ENCODE data around the gene ZKSCAN4.

ZKSCAN4 gene

GRCh38 chr6:28252009-28252975 lies at the start of gene ZKSCAN4:
Gene ZKSCAN4 (minus strand): TSS chr6:28252269. CDS start chr6:28251980, 289 bp downstream.
- peak; percentile 83 for DNase-seq (ENCODE audit: low read depth)

DNA sequence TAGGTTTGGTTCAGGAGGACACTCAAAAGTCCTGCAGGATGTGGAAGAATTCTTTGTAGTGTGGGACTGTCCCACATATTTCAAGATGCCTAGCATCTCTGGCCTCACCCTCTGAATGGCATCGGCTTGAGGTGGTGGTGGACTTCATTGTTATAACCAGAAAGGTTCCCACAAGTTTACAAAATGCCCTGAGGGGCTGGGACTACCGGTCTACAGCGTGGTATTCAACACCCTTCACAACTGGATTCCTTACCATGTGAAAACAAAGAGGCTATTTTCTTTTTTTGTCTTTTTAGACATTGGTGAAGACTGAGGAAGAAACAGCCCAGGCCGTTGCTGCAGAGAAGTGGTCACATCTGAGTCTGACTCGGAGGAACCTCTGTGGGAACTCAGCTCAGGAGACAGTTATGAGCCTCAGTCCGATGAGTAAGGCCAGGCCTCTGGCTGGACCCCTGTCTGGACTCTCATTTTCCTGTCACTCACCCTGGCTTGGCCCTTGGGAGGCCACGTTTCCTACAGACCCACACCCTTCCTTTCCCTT lies 44.5 kb upstream of the ZKSCAN4 start:
- no peak for DNase-seq (ENCODE audit: low read depth)

DNA sequence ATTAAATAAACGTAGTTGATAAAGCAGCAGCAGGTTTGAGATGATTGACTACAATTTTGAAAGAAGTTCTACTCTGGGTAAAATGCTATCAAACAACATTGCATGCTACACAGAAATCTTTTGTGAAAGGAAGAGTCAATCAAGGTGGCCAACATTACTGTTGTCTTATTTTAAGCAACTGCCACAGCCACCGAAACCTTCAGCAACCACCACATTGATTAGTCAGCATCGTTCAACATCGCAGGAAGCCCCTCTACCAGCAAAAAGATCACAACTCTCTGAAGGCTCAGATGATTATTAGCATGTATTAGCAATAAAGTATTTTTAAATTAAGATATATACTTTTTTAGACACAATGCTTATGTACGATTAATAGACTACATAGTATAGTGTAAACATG lies 43.3 kb upstream of the ZKSCAN4 start:
- DNase-seq (ENCODE audit: low read depth): no peak

GRCh38 chr6:28291573-28291972 lies 39.5 kb upstream of the ZKSCAN4 start:
- DNase-seq (ENCODE audit: low read depth): no peak

GRCh38 chr6:28282926-28283325 lies 30.9 kb upstream of the ZKSCAN4 start:
- no peak for DNase-seq (ENCODE audit: low read depth)

- peak; percentile 51 for DNase-seq (ENCODE audit: low read depth)
Observed at GRCh38 chr6:28281288-28282064, 29.4 kb upstream of the ZKSCAN4 start, which contains the start of gene PGBD1. Gene PGBD1 (plus strand): TSS chr6:28281572. CDS start chr6:28283814, 2,242 bp downstream.

DNA sequence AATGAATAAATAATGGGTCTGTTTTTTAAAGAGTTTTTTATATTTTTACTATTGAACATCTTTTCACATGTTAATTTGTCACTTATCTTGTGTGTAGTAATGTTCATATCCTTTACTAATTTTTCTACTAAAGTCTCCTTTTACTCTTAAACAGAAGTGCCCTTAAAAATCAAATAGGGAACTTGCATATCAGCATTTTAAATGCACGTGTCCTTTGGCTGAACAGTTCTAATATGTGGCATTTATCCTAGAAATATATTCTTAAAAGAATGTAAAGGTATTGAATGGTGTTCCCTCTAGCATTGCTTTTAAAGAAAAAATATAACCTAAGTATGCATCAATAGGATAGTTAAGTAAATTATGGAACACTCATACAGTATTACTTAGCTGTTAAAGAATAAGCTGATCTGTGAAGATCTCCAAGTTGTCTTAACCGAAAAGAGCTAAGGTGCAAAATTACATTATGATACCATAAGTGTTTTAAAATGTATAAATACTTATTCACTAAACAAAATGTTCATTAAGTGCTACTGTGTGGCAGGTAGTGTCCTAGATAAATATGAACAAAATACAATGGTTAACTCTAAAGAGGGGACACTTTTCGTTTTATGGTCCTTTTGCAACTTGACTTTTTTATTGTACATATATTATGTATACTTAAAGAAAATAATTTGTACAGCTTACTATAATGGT lies 28.7 kb upstream of the ZKSCAN4 start:
- DNase-seq (ENCODE audit: low read depth): no peak

DNA sequence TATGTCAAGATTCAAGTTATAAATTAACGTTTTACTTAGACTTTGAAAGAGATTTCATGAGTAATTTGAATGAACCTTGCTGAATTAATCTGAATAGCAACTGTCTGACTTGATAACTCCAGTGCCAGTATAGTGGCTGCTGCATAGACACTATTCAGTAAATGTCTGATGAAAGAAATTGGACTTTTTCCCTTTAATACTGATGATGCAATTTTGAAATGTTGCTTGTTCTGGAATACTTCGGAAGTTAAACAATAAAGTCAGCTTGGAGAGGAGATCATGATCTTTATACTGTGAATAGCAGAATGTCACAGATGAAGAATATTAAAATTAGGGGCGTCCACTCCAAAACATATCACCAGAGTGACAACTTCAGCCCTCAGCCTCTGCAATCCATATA lies 25.7 kb upstream of the ZKSCAN4 start:
- no peak for DNase-seq (ENCODE audit: low read depth)

GRCh38 chr6:28274888-28275287 lies 22.8 kb upstream of the ZKSCAN4 start:
- DNase-seq (ENCODE audit: low read depth): no peak

GRCh38 chr6:28269492-28269891 lies 17.4 kb upstream of the ZKSCAN4 start:
- DNase-seq (ENCODE audit: low read depth): peak; percentile 54

DNA sequence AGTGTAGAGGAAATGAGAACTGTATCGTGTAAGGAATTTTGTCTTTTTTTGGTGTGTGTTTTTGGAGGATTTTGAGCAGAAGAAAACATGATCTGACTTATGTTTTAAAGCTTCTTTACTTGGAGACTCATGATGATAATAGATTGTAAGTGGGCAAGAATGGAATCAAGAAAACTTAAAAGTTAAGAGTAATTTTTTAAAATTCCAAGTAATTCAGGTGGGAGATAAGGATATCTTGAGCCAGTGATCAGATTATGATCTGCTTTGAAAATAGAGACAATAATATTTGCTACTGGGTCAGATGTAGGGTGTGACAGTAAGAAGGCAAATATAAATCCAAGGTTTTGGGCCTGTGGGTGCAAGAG lies 15.6 kb upstream of the ZKSCAN4 start:
- no peak for DNase-seq (ENCODE audit: low read depth)

DNA sequence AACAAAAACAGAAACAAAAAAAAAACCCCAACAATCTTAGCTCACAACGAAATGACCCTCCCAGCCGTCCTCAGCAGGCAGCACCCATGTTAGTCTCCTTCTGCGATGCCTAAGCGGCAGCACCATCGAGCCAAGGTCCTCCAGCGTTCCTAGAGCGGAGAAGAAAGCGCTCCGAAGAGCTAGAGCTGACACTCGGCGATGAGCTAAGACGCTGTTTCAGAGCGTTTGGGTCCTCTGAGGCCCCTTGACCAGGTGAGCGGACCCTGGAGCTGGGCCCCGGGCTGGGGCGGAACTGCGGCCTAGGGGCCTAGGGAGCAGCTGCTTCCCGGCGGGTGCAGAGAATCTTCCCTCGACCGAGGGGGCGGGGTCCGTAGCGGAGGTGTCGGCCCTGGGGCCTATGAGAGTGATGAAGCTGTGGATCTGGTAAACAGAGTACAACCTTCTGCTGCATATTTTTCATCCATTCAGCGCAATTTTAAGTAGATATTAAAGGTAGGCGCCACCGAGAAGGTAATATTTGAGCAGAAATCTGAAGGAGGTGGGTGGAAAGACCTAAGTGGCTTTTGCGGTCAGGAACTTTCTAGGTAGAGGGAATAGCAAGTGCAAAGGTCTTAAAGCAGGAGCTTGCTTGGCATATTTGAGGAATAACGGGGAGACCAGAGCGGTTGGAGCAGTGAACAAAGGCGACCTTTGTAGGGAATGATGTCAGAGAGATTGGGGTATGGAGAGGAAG lies 15.1 kb upstream of the ZKSCAN4 start, which contains the start of gene ZSCAN26:
Gene ZSCAN26, plus strand, starts transcription at position 182 of the 733 bp plus-strand sequence. CDS start 4,777 bp downstream, outside the sequence.
- no peak for DNase-seq (ENCODE audit: low read depth)

DNA sequence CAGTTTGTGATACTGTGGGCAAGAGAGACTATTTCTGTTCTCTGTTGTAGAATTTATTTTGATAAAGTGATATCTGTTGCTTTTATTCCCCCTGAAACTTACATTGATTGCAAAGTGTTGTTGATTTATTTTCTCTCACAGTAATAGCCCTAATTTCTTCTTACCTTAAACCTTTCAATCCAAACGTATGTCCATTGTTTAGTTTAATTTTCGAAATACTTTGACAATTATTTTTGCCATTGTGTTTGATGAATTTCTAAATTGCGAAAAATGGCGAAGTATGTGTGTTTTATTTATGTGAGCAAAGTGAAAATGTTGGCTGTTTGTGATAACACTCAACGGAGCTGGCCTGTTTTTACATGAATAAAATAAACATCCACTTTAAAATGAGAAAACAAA lies 14.5 kb upstream of the ZKSCAN4 start:
- no peak for DNase-seq (ENCODE audit: low read depth)

DNA sequence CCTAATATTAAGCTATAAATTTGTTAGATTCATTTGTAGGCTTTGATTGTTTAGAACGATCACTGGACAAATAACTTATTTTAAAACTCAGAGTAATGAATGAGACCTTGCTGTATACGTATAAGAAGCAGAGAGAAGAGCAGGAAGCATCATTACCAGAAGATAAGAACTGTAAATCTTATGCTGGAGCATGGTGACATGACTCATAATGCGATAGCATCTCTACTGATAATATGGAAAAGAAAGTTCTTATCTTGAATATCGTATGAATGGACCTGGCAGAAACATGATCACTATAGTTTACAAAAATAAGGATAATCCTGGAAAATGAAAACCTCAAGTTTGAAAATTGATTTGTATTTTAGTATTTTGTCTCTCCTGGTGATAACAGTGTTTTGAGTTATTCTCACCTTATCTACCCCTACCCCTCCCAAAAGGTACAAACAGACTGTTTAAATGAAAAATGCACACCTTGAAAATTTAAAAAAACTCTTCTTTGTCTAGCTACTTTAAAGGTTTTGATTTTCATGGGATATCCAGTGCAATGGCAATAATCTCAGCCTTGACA lies 12.8 kb upstream of the ZKSCAN4 start:
- DNase-seq (ENCODE audit: low read depth): no peak

GRCh38 chr6:28263922-28264321 lies 11.9 kb upstream of the ZKSCAN4 start:
- DNase-seq (ENCODE audit: low read depth): no peak

- no peak for DNase-seq (ENCODE audit: low read depth)
Observed at GRCh38 chr6:28258877-28259777, 7.1 kb upstream of the ZKSCAN4 start, which contains the start of gene NKAPL. Gene NKAPL (plus strand): TSS chr6:28259297. CDS start chr6:28259372, 75 bp downstream.

DNA sequence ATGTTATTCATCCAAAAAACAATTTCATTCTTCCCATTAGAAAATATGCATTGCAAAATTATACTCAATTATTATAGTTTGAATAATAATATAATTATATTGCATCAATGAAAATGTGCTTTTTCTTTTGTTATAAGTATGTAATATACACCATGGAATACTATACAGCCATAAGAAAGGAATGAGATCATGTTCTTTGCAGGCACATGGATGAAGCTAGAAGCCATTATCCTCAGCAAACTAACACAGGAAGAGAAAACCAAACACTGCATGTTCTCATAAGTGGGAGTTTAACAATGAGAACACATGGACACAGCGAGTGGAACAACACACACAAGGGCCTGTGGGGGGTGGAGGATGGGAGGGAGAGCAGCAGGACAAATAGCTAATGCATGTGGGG lies 5.0 kb upstream of the ZKSCAN4 start:
- no peak for DNase-seq (ENCODE audit: low read depth)

DNA sequence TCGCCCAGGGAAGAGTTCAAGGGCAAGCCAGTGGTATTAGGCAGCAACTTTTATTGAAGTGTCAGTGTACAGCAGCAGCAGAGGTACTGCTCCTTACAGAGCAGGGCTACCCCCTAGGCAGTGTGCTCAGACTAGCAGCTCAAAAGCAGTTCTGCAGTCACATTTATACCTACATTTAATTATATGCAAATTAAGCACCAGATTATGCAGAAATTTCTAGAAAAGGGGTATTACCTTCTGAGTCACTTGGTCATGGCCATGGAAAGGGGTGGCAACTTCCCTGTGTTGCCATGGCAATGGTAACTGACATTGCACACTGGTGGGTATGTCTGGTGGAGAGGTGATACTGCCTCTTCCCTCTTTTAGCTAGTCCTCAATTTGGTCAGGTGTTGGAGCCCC lies 2.1 kb upstream of the ZKSCAN4 start:
- no peak for DNase-seq (ENCODE audit: low read depth)

DNA sequence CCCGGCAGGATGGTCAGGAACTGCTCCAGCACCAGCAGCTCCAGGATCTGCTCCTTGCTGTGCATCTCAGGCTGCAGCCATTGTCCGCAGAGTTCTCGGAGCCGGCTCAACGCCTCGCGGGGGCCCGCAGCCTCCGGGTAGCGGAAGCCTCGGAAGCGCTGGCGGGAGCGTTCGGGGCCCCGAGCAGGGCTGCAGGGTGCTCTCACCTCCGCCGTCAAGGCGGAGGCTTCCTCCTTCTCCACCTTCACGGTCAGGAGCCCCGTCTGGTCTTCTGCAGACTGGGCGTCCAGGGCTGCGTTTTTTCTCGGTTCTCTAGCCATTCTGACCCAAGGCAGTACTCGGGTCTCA lies 434 bp downstream of the ZKSCAN4 start:
- DNase-seq (ENCODE audit: low read depth): no peak

- DNase-seq (ENCODE audit: low read depth): no peak
Observed at GRCh38 chr6:28250747-28251146, 1.3 kb downstream of the ZKSCAN4 start.

Measured in HS-27A (cell line).